GM12878 (cell line): ENCODE data around the gene IL3RA. TPM values are rescaled to one million over a fixed set of nuclear protein-coding genes. Genes with fewer than 3 reads are reported as not detected.

ENCODE experiments used
- ATAC-seq: fragments of 200-7000 bp; cut with Tn5 transposase; 3 replicates; pipeline ENCODE4 v1.9.1; 2020; ENCODE audit warnings: mild to moderate bottlenecking, moderate library complexity
- BruUV-seq: library from RNA; stranded (reverse); fragments of 400-500 nt; replicated peaks from 2 replicates; lab custom pipeline; 2021; lab: Mats Ljungman, UMichigan
- CTCF ChIA-PET: fragments of 300-600 bp; sonication (Branson Sonifier 250); formaldehyde crosslinking; extraction: SDS; loops from one replicate; lab custom pipeline; 2021; ENCODE audit warnings: inconsistent platforms; lab: Yijun Ruan, JAX
- POLR2A ChIA-PET: fragments of 350-600 bp; formaldehyde crosslinking; extraction: SDS; loops from one replicate; lab custom pipeline; 2021; ENCODE audit warnings: inconsistent platforms; lab: Charles Lee
- RAD21 ChIA-PET: fragments of 300-600 bp; sonication (Branson Sonifier 250); formaldehyde crosslinking; loops from one replicate; lab custom pipeline; 2023; ENCODE audit warnings: antibody characterized with exemption; ENCODE audit not compliant: unreplicated experiment; lab: Charles Lee
- SMC1A ChIA-PET: fragments of 300-600 bp; sonication (Branson Sonifier 250); formaldehyde crosslinking; loops from one replicate; lab custom pipeline; 2023; ENCODE audit not compliant: unreplicated experiment, uncharacterized antibody; lab: Charles Lee
- DNase-seq: peaks from one replicate; pipeline ENCODE4 v3.0.0-alpha.2; 2011; ENCODE audit warnings: low read depth, low spot score
- FAIRE-seq: peaks from 3 replicates; lab custom pipeline; 2011; peaks lifted over from hg19 to GRCh38; lab: Jason Lieb, UNC
- H2AFZ ChIP-seq: 2 replicates; pipeline ENCODE4 v1.6.0; 2011; ENCODE audit warnings: low read depth, low read length, control low read depth; ENCODE audit not compliant: control insufficient read depth
- H3K27ac ChIP-seq: 2 replicates; pipeline ENCODE4 v1.5.1; 2011; ENCODE audit warnings: control low read depth; ENCODE audit not compliant: control insufficient read depth, insufficient read depth
- H3K27me3 ChIP-seq, 2 experiments: replicated peaks in 1 of 2; 2 replicates each; pipeline versions ENCODE4 v1.6.0 to v1.6.1; 2011; ENCODE audit warnings: low read length in 1 of 2; ENCODE audit not compliant: control insufficient read depth in 2 of 2, insufficient read depth in 2 of 2
- H3K36me3 ChIP-seq, 2 experiments: 2 replicates each; pipeline ENCODE4 v1.5.1; 2011; ENCODE audit warnings: low read length in 1 of 2; ENCODE audit not compliant: control insufficient read depth in 2 of 2, insufficient read depth in 2 of 2
- H3K4me1 ChIP-seq: 2 replicates; pipeline ENCODE4 v1.6.1; 2011; ENCODE audit warnings: mild to moderate bottlenecking, low read length, moderate library complexity, mixed read lengths; ENCODE audit not compliant: control insufficient read depth, insufficient read depth
- H3K4me2 ChIP-seq: 2 replicates; pipeline ENCODE4 v1.6.0; 2011; ENCODE audit warnings: control low read depth; ENCODE audit not compliant: control insufficient read depth, insufficient read depth
- H3K4me3 ChIP-seq: fragments of 200-600 bp; sonication (generic); 2 replicates; pipeline ENCODE4 v1.5.1; 2016
- H3K79me2 ChIP-seq: 2 replicates; pipeline ENCODE4 v1.6.0; 2011; ENCODE audit warnings: low read length; ENCODE audit not compliant: control insufficient read depth, insufficient read depth
- H3K9ac ChIP-seq: 2 replicates; pipeline ENCODE4 v1.8.0; 2011; ENCODE audit warnings: low read length, control low read depth, mixed read lengths; ENCODE audit not compliant: control insufficient read depth, insufficient read depth
- H3K9me3 ChIP-seq: replicated peaks from 3 replicates; pipeline ENCODE4 v1.5.1; 2011; ENCODE audit warnings: mild to moderate bottlenecking, low read length; ENCODE audit not compliant: control insufficient read depth, insufficient read depth
- H4K20me1 ChIP-seq: 2 replicates; pipeline ENCODE4 v1.6.0; 2011; ENCODE audit not compliant: control insufficient read depth, insufficient read depth
- EED ChIP-seq: sonication (generic); IDR thresholded peaks from 2 replicates; pipeline ENCODE4 v1.6.1; 2016; ENCODE audit warnings: antibody characterized with exemption, low read depth
- MEF2B ChIP-seq: fragments of 450-650 bp; IDR thresholded peaks from 2 replicates; pipeline ENCODE4 v1.6.1; 2018; ENCODE audit warnings: mild to moderate bottlenecking, moderate library complexity; ENCODE audit not compliant: partially characterized antibody, poor library complexity, severe bottlenecking
- POLR2AphosphoS5 ChIP-seq: IDR thresholded peaks from 2 replicates; pipeline ENCODE4 v1.6.1; 2011; ENCODE audit warnings: mild to moderate bottlenecking, low read length, inconsistent platforms
- SIX5 ChIP-seq: IDR thresholded peaks from 2 replicates; pipeline ENCODE4 v1.6.1; 2011; ENCODE audit warnings: mild to moderate bottlenecking, low read depth, low read length, moderate library complexity; ENCODE audit not compliant: severe bottlenecking
- WGBS: methylation state at CpG from one replicate; pipeline ENCODE4 v1.1.6; 2016; ENCODE audit warnings: low lambda C conversion rate; ENCODE audit not compliant: insufficient replicate concordance, insufficient coverage; ENCODE audit errors: missing lambda C conversion rate; 5-methylcytosine and 5-hydroxymethylcytosine counted together
- in situ Hi-C: fragments of 300-500 bp; cut with MboI; formaldehyde crosslinking; loops from 9 replicates; pipeline ENCODE4 v1.14.3; 2018; ENCODE audit warnings: mixed read lengths
- intact Hi-C: fragments of 100-400 bp; cut with micrococcal nuclease; formaldehyde crosslinking; loops from one replicate; pipeline ENCODE4 v1.14.2; 2022; ENCODE audit not compliant: unreplicated experiment
- polyA plus RNA-seq, 11 experiments: library from polyadenylated mRNA; depleted of rRNA in 4 of 11; unstranded in 6 of 11; stranded (reverse) in 5 of 11; fragments of >200 nt; fragmentation: Nextera tagmentation in 4 of 11; fragmentation: Illumina TruSeq in 1 of 11; extraction: Ambion mirVana in 4 of 11; extraction: Trizol in 1 of 11; gene quantifications; 1 replicate in 1 of 11; 2 replicates in 10 of 11; pipeline versions ENCODE4 v1.2.1 to v1.2.3, GENCODE V29; 2011 to 2016; ENCODE audit warnings: inconsistent platforms in 2 of 11, missing spikeins in 2 of 11, low read depth in 1 of 11
- total RNA-seq, 4 experiments: library from RNA; depleted of rRNA in 3 of 4; stranded (reverse); fragments of >200 nt in 3 of 4; fragmentation: Illumina TruSeq in 1 of 4; extraction: Trizol in 1 of 4; gene quantifications; 2 replicates each; pipeline versions ENCODE4 v1.2.1 to v1.2.3, GENCODE V29; 2013 to 2021
- TF ChIP-seq, protein P1 (sequence below): fragments of 450-650 bp; IDR thresholded peaks from 2 replicates; pipeline ENCODE4 v1.6.1; 2018; ENCODE audit warnings: borderline replicate concordance, mild to moderate bottlenecking; ENCODE audit not compliant: partially characterized antibody

IL3RA gene
- total and polyA plus RNA-seq, 10 of the 15 experiments (the other 5 are each of a cell fraction or from before 2014, with no cell fraction given) = 2.1 to 31.1 (median 17.9) TPM

DNA sequence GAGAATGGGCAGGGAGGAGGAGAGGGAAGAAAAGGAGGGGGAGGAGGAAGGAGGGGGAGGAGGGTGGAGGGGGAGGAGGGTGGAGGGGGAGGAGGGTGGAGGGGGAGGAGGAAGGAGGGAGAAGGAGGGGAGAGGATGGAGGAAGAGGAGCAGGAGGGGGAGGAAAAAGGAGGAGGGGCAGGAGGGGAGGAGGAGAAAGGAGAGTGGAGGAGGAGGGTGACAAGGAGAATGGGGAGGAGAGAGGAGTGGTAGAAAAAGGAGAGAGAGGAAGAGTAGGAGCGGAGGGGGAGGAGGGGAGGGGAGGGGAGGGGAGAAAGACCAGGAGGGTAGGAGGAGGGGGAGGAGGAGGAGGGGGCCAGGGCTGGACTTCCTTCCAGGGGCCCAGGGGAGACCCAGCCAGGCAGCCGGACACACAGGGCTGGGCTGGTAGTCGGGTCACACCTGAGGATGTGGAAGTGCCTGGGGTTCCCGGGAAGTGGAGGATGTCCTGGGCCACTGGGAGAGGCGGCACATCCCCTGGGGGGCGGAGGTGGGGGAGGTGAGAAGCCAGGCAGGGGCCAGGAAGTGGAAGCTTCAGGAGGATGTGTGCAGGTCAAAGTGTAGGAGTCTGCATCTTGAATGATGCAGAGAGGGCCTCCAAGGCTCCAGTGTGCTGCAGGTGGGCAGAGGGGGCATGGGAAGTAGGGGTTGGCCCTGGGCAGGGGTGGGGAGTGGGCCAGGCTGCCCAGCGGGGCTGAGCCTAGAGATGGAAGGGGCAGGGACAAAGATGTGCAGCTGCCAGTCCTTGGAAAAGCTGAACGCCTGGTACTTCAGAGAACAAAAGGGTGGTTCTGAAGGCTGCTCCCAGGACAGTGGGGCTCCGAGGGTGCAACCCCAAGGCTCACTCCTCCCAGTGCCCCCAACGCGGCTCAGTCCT is 18.8 kb downstream of the IL3RA start:
- BruUV-seq = no TSS peak
- in situ Hi-C loops = no loop called here
- WGBS = 68% methylated on average over 8 of the region's 11 CpGs
- intact Hi-C loops = no loop called here
- Histone ChIP-seq H3K27ac (no peak overlapping the region), H3K9me3 (no peaks in the 10 kb centered on the region; the same call in 2 of the 3 replicates), H3K4me3 (no peak overlapping the region), H3K36me3 (peaks cover 3 to 6% of the 10 kb centered on the region in 2 experiments; a peak in 3 of 4 replicates), H3K9ac (no peak overlapping the region), H2AFZ (no peak overlapping the region), H3K4me2 (no peak overlapping the region), H4K20me1 (no peaks in the 10 kb centered on the region), H3K27me3 (no peaks in the 10 kb centered on the region), H3K4me1 (no peaks in the 10 kb centered on the region), H3K79me2 (no peaks in the 10 kb centered on the region)
- ChIA-PET RAD21 (no interaction called here), POLR2A (no interaction called here), SMC1A (no interaction called here), CTCF (no interaction called here)
- DNase-seq = no peak
- FAIRE-seq = no peak
- peak; percentile 61 for ATAC-seq
- TF ChIP-seq EED = no peak
- 0 out of 2 replicates have a peak, but pooled peaks have one; percentile 42 for TF ChIP-seq POLR2AphosphoS5
- TF ChIP-seq MEF2B = peak; percentile 23
- peak; percentile 1 for TF ChIP-seq SIX5
- TF ChIP-seq, protein P1, sequence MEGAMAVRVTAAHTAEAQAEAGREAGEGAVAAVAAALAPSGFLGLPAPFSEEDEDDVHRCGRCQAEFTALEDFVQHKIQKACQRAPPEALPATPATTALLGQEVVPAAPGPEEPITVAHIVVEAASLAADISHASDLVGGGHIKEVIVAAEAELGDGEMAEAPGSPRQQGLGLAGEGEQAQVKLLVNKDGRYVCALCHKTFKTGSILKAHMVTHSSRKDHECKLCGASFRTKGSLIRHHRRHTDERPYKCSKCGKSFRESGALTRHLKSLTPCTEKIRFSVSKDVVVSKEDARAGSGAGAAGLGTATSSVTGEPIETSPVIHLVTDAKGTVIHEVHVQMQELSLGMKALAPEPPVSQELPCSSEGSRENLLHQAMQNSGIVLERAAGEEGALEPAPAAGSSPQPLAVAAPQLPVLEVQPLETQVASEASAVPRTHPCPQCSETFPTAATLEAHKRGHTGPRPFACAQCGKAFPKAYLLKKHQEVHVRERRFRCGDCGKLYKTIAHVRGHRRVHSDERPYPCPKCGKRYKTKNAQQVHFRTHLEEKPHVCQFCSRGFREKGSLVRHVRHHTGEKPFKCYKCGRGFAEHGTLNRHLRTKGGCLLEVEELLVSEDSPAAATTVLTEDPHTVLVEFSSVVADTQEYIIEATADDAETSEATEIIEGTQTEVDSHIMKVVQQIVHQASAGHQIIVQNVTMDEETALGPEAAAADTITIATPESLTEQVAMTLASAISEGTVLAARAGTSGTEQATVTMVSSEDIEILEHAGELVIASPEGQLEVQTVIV = no peak
